Lung microvascular endothelial cell (primary cell): ENCODE data around the gene CREB5. TPM values are rescaled to one million over a fixed set of nuclear protein-coding genes. Genes with fewer than 3 reads are reported as not detected.
"Not testable (repeated sequence)": the region's sequence is repeated elsewhere in the genome, so short reads cannot be mapped to it uniquely, and the experiment has no call there.

ENCODE experiments used
- DNase-seq, 2 donors: peaks; one replicate each; pipeline versions ENCODE4 v3.0.0 to v3.0.0-alpha.2; 2010; ENCODE audit warnings: low read depth in 2 of 2
- total RNA-seq: library from RNA; depleted of rRNA; stranded (reverse); fragments of >200 nt; gene quantifications from 2 replicates; pipeline ENCODE4 v1.2.1, GENCODE V29; 2014

CREB5 gene
- total RNA-seq, 1 donor from 2014 or later, result 3.2 TPM

DNA sequence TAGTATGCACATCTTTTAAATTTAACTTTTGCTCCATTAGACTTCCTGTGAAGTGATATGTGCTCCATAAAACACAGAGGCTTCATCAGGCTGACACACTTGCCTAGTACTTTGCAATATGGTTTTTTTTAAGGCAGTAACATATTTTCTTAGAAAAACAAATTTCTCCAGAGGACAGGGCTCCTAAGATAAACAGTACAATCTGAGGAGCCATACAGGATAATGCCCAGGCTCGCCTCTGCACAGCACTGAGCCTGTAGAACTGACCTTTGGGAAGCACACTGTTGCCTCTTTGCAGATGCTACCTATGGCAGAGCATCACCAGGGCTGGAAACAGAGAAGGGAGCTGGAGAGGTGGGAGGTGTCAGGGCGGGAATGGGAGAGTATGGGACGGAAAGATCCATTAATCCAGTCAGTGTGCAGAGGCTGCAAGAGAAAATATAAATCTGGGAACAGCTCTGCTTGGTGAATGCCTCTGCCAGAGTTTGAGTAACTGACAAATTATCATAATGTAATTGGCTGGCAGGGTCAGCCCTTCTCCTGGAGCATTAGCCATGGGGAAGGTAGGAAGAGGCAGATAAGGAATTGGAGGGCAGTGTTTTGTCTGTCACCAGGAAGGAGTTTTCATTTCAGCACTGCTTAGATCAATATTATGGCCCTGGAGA lies 132.3 kb downstream of the CREB5 start:
- DNase-seq, result no peak

DNA sequence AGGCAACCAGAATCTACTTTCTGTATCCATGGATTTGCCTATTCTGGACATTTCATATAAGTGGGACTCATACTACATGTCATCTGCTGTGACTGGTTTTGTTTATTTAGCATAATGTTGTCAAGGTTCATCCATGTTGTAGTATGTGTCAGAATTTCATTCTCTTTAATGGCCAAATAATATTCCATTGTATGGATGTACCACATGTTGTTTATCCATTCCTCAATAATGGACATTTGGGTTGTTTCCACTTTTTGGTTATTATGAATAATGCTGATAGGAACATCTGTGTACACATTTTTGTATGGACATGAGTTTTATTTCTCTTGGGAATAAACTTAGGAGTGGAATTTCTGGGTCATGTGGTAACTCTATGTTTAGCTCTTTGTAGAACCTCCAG lies 133.7 kb downstream of the CREB5 start:
- DNase-seq, result no peak

DNA sequence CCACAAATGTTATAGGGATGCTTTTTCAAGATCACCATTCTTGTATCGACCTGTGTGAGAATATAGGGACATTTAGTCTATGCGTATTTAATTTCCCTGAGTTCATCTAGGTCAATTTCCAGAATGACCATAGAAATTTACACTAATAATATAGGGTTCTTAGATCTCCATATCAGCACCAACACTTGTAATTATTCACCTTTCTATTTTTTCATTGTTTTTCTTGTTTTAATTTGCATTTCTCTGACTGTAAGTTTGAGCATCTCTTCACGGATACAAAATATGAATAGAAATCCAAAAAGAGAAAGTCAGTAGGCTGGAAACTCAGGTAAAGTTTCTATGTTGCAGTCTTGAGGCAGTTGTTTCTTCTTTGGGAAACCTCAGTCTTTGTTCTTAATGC lies 134.8 kb downstream of the CREB5 start:
- DNase-seq, result no peak

DNA sequence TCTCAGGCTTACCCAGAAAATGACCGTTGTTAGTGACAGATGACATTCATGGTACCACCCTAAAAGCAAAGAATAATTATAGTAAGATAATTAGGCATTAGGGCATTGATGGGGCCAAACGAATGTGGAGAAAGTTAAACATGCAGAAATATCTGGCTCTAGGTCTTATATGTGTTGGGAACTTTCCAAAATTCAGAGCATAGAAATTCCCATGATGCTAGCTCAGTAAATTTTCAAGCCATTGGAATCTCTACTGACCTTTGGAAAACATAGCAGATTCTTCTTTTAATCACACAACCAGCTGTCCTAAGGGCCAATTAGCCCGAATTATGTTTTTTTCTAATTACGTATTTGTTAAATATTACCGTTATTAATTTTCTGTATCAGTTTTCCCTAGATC lies 136.1 kb downstream of the CREB5 start:
- DNase-seq, result no peak

DNA sequence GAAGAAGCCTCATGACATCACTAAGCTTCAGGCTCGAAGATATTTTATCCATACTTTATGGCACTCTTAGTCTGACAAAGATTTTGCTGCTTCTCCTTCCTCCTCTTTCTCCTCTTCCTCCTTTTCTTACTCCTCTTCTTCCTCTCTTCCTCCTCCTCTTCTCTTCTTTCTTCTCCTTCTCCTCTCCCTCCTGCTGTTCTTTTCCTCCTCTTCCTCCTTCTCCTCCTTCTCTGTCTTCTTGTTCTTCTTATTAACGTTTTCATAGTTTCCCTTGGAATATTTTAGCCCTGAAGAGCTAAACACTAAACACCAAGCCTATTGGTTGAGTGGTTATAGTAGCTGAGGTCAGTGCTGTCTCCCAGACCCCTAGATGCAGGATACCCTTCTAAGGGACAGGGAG lies 137.7 kb downstream of the CREB5 start:
- DNase-seq, result no peak

DNA sequence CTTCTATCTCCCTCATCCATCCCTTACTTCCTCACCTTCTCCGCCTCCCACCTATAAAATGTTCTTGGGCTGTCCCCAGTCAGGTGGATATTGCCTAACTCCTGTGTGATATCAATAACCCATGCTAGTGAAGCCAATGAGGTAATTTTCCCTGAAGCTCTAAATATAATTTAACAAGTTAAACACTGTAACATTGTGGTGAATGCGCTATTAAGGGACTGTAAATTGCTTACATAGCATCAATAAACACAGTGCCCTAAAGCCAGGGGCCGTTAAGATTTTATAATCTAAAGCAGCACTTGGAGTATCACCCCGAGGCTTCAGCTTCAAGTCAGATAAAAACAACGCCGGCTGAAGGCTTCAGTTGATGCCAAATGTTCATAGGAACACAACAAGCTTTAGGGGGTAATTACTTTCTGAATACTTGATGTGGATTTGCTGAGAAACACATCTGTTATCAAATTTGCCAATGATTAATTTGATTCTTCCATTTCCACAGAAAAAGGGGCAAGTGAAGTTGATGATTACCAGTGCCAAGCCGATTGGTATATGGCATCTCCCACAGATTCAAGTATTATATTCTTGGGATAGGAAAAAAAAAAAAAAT lies 138.4 kb downstream of the CREB5 start:
- DNase-seq, result no peak

DNA sequence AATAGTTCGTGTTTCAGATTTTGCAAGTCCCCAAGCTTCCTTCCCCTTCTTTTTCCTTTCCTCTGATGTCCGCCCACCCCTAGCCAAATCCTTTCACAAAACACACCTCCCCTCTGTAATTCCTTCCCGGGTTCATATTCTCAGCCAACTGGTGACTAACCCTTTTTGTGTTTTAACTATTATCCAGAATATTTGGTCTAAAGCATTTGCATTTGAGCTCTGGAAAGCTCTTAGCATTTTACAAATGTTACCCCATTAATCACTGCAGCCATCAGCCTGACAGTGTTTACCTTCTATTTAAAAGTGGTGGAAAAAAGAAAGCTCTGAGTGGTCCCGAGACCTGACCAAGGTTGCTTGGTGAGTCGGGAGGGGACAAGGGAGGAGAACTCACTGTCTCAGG lies 139.0 kb downstream of the CREB5 start:
- DNase-seq, result no peak

DNA sequence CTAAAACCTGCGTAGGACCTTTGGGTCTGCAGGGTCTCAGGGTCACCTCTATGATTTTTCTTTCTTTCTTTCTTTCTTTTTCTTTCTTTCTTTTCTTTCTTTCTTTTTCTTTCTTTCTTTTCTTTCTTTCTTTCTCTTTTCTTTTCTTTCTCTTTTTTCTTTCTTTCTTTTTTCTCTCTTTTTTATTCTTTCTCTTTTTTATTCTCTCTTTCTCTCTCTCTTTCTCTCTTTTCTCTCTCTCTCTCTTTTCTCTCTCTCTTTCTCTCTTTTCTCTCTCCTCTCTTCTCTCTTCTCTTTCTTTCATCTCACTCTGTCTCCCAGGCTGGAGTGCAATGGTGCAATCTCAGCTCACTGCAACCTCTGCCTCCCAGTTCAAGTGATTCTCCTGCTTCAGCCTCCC lies 139.4 kb downstream of the CREB5 start:
- DNase-seq, result not testable (repeated sequence)

DNA sequence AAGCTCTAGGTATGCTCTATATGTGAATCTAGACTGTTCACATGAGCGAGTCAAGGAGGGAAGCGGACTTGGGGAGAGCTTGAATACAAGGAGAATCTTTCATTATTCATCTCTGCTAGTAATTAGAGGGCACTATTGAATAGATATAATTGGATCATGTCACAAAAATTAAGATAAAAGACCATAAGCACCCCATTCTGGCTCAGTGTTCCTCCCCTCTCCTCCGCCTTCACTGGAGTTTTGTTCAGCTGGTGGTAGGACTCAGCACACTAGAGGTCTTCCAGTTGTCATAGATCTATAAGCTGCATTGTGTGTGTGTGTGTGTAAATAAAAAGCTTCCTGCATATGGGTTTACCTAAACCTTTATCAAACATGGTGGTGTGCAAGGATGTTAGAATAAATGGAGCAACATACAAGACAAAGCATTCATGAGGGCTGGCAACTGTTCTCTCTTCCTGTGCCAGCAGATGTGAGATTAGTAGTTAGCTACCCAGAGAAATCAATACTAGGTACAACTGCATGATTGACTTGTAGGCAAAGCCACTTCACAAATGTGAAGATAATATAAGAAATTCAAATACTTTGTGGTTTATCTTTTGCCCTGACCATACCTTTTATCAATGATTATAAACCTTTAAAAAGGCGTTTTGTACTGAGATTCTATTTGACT lies 142.6 kb downstream of the CREB5 start:
- no peak for DNase-seq

DNA sequence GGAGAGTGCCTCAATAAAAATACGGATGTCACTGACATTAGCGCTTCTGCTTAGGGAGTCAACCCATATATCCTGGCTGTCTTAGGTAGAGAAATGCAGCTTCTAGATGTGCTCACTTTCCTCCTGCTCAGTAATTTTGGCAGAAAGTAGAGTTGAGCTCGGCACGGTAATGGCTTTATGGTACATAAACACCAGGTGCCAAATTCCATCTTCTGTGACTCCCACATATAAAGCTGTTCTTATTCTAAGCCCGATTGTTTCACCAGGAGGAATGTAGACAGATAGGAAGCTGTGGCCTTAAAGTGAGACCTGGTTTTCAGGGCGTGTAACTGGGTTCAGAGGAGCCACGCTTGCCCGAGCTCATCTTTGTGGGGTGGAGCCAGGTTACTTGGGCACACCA lies 143.7 kb downstream of the CREB5 start:
- no peak for DNase-seq

DNA sequence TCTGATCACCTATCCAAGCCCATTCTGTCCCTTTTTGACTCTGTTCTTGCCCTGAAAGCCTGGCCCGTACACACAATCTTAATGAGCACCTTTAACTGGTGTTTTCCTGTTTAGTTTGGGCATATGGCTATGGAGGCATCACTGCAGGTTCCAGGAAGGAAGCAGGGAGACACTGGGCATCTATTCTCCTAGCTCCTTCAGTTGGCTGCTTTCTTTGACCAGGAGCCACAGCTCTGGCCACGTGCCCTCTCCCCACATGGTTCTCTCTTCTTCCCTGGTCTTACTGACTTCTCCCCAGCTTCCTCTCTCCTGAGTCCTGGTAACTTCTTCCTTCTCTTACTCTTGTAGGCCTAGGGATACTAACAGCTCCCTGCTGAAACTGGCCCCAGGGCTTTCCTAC lies 144.4 kb downstream of the CREB5 start:
- no peak for DNase-seq

DNA sequence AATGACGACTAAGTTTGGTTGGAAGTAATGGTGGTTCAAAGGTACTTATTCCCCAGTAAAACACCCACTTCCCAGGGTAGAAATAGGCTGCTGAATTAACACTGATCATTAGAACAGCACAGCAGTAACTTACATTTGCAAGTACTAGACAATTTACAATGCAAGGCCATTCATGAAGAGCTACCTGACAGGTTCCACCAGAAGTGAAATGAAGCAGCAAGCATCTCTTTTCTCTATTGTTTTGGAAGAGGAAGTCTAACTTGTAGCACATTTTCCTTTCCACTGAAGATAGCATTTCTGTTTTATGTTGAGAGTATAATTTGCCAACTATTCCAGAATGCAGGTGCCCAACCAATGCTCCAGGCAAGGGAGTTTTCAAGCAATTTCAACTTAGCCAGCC lies 145.9 kb downstream of the CREB5 start:
- DNase-seq, result no peak

DNA sequence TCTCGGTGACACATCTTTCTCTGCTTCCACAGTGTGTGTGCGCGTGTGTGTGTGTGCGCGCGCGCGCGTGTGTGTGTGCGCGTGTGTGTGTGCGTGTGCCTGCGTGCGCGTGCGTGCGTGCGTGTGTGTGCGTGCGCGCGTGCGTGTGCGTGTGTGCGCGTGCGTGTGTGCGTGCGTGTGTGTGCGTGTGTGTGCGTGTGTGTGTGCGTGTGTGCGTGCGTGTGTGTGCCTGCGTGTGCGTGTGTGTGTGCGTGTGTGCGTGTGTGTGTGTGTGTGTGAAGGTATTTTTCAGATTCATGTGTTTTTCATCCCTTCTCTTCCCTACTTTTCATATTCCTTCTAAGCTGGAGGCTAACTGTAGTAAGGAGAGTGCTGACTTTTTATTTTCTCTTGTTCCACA lies 148.4 kb downstream of the CREB5 start:
- DNase-seq, result no peak

DNA sequence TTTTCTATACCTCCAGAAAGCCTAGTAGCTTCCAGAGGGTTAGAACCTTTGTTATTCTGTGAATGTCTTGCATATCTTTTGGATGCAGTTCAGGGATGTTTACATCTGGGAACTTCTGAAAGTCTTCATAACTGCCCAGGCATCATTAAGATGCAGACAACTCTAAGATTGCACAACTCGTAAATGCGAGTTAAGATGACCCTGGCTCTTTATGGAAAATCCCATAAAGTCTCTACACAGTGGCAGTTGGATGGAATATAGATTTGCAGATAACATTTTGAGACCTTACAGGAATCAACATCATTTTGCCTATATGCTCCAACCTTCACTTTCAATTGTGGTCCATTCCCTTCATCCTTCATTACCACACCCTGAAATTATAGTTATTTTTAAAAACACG lies 151.7 kb downstream of the CREB5 start:
- no peak for DNase-seq

DNA sequence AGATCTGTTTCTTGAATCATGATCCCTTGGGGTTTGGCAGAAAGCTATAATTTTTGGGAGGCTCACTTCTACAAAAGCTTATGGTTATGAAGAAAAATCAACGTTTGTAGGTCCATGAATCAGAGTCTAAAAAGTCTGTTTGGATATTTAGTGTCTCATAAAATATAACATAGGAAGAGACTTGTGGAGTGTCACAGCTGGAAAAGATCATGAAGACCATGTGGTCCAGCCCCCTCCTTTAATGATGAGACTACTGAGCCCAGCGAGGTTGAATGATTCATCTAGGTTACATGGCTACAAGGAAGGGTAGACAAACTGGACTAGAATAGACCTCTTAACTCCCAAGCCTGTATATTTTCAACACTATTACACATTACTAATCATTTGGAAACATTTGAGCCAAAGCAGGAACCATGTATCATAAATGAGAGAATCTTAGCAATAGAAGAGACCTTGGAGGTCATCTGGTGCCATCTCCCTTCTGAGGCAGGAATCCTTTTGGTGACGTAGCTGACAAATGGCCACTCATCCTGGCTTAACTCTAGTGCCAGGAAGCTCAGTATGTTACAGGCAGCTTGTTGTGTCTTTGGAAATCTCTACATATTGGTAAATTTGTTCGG lies 152.5 kb downstream of the CREB5 start:
- no peak for DNase-seq

DNA sequence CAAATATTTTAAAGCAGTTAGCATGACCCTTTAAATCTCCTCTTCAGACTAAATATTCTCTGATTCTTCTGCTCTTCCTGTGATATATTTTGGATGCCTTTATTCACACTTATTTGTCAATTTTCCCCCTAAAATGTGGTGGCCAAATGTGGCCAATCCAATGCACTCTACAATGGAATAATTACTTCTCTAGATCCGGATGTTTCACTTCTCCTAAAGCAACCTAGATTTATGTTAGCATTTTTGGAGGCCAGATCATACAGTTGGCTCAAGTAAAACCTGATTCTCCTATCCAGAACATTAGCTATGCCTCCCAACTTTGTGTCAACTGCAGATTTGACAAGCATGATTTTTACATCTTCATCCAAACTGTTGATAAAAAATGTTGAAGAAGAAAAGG lies 153.7 kb downstream of the CREB5 start:
- no peak for DNase-seq

DNA sequence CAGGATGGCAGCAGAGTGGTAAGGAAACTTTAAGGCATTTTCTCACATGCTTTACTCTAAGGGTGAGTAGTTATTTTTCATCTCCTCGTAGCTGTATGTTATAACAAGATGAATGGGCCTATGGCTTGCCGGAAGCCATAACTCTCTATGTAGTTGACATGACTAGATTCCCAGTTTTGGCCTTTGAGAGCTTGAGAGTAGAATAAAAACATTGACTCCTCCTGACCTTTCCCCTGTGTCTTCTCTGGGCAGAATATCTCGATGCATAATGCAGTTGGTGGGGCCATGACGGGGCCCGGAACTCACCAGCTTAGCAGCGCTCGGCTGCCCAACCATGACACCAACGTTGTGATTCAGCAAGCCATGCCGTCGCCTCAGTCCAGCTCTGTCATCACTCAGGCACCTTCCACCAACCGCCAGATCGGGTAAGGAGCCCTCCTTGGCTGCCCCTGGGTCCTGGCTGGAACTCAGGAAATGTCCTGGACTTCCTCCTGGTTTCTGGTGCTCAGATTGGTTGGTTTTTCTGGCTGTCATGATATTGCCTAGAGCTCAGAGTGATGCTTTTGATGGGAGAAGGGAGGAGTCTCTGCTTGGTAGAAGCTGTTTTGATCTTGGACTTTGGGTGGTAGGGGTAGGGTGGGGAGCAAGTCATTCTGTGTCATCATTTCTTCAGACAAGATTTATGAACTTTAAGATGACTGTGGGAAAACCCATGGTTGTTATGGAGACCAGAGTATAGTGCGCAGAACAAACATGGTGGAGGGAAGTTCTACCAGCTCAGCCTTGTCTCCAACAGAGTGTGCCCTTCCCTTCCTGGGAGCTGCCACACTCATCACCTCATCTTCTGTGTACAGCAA lies 158.0 kb downstream of the CREB5 start:
- DNase-seq, result no peak

DNA sequence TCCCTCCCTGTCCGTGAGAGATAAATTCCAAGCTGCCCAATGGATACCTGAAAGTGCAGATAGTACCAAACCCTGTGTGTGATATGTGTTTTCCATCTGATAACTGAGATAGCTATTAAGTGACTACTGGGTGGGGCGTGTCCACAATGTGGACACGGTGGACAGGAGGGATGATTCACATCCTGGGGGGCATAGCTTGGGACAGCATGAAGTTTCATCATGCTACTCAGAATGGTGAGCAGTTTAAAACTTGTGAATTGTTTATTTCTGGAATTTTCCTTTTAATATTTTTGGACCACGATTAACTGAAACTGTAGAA lies 158.6 kb downstream of the CREB5 start:
- DNase-seq, result peak in 1 of 2 donors; percentile 6

DNA sequence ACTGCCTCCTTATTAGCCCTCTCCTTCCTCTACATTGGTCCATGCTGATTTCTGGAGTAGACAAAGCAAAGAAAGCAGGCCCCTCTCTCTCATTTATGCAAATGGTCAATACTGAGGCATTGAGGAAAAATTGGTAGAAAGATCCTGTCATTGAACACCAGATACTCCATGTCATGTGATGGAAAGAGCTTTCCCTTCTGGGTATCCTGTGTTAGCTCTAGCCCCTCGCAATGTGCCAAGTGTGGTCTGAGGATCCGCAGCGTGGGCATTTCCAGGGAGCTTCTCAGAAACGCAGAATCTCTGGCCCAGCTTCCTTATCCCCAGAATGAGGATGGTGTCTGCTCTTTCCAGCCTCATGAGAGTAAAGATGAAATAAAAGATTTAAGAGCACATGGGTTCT lies 159.1 kb downstream of the CREB5 start:
- DNase-seq, result no peak

DNA sequence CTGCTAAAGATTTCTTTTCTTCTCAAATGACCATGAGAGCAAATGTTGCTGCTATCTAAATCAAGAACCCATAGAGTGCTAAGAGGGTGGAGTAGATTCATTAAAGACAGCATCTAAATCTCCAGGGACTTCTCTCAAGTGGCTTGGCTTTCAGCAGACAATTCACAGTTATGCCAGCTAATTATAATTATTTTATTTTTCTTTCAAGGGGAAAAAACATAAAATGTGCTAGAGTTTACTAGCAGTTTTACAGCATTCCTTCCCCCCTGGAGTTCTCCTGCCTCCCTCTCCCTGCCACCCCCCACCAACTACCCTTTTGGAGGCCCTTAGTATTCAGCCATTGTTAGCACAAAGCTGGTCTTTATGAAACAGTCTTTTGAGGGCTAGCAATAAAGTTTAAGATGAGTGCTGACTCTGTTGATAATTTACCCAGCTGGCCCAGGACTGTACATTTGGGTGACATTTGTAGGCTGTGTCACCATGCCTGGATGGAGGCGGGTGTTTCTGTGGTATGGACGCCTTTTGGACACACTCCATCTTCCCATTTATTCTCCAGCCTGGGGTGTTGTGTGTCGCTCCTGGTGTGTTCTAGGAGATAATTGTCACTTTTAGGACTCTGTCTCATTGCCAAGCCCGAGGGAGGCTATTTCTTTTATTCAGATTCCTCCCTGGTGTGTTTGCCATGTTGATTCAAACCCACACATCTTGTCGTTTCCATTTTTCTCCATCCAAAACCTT lies 160.2 kb downstream of the CREB5 start:
- no peak for DNase-seq

DNA sequence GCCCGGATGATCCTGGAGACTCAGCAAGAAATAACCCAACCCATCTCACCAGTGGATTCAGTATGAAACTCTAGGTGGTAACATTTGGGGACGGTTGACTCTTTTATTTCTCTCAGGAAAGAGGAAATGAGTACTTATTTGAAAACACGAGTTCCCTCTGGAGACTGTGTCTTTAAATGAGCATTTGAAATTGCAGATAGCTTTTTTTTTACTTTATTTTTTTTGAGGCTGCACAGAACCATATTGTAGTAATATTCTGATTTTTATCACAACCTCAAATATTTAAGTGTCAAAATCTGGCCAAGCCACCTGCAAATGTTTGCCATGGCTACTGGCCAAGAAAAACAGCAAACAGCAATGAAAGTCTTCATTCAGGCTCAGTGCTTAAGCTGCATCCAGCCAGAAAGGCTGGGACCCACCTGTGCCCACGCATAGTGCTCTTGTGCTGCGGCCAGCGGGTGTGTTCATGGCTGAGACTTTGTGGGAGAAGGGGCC lies 160.8 kb downstream of the CREB5 start:
- DNase-seq, result peak; percentile 10 to 16
